Spleen (tissue), 7 donors: ENCODE measurements around the gene FABP3.

Source experiments
- CTCF ChIP-seq, 11 experiments: fragments of 200-600 bp in 7 of 11; fragments of 450-650 bp in 4 of 11; sonication (generic) in 4 of 11; IDR thresholded peaks in 8 of 11; conservative IDR thresholded peaks in 3 of 11; 1 replicate in 7 of 11; 2 replicates in 4 of 11; pipeline versions ENCODE4 v1.4.0 to v1.8.0; 2016 to 2021; ENCODE audit warnings: antibody characterized with exemption in 11 of 11, inconsistent platforms in 4 of 11, mild to moderate bottlenecking in 1 of 11
- POLR2A ChIP-seq, 3 donors: fragments of 450-650 bp; IDR thresholded peaks; one replicate each; pipeline ENCODE4 v1.5.1; 2017; ENCODE audit warnings: antibody characterized with exemption in 3 of 3, mild to moderate bottlenecking in 1 of 3
- donor health status: DM: no; HTN: no; CAD: no; lungs with moderate emphysema.
- donor health status: DM: no; HTN: no; CAD: no.
- donor health status: DM: no; HTN: no; CAD: no.

- TF ChIP-seq CTCF (IDR thresholded peaks at IDR 0.05 in 8 of 11, conservative IDR thresholded peaks at IDR 0.05 in 3 of 11) (no peak), POLR2A (IDR thresholded peaks at IDR 0.05) (no peak)
Measured at GRCh38 chr1:31380181-31380580, 7.3 kb upstream of the FABP3 start.
